ENCODE data around the gene RPL7A. TPM values are rescaled to one million over a fixed set of nuclear protein-coding genes. Genes with fewer than 3 reads are reported as not detected.

RPL7A gene
- total RNA-seq, 1 experiment from 2014 or later, result 904 TPM

- H3K27ac Mint-ChIP-seq (ENCODE audit: unreplicated experiment), result no peak overlapping the region
- no peak for DNase-seq
- no peak overlapping the region for H3K4me3 Mint-ChIP-seq (ENCODE audit: low read depth, unreplicated experiment)
- no TSS peak for BruUV-seq (replicated peaks)
- H3K27me3 Mint-ChIP-seq (ENCODE audit: unreplicated experiment), result no peaks in the 10 kb centered on the region
- H3K9me3 Mint-ChIP-seq (ENCODE audit: low read depth, unreplicated experiment), result no peaks in the 10 kb centered on the region
- H3K4me1 Mint-ChIP-seq (ENCODE audit: low read depth, unreplicated experiment), result peaks cover 13% of the 10 kb centered on the region
- CTCF ChIA-PET, result no interaction called here
- intact Hi-C loops (cut with micrococcal nuclease; ENCODE audit: unreplicated experiment), result no loop called here
- no peak for TF ChIP-seq CTCF (IDR thresholded peaks at IDR 0.05; ENCODE audit: unreplicated experiment)
- peaks cover 32% of the 10 kb centered on the region for H3K36me3 Mint-ChIP-seq (ENCODE audit: insufficient read depth, unreplicated experiment)
Measured at GRCh38 chr9:133367221-133367620, 19.2 kb downstream of the RPL7A start.

GRCh38 chr9:133367778-133368177 lies 19.8 kb downstream of the RPL7A start:
- no TSS peak for BruUV-seq (replicated peaks)
- Mint-ChIP-seq H3K4me1 (ENCODE audit: low read depth, unreplicated experiment) (peaks cover 13% of the 10 kb centered on the region), H3K27me3 (ENCODE audit: unreplicated experiment) (no peaks in the 10 kb centered on the region), H3K9me3 (ENCODE audit: low read depth, unreplicated experiment) (no peaks in the 10 kb centered on the region), H3K27ac (ENCODE audit: unreplicated experiment) (no peak overlapping the region), H3K36me3 (ENCODE audit: insufficient read depth, unreplicated experiment) (peaks cover 26% of the 10 kb centered on the region), H3K4me3 (ENCODE audit: low read depth, unreplicated experiment) (no peak overlapping the region)
- no peak for DNase-seq
- intact Hi-C loops (cut with micrococcal nuclease; ENCODE audit: unreplicated experiment), result no loop called here
- TF ChIP-seq CTCF (IDR thresholded peaks at IDR 0.05; ENCODE audit: unreplicated experiment), result no peak
- CTCF ChIA-PET, result no interaction called here

- intact Hi-C loops (cut with micrococcal nuclease; ENCODE audit: unreplicated experiment), result no loop called here
- TF ChIP-seq CTCF (IDR thresholded peaks at IDR 0.05; ENCODE audit: unreplicated experiment), result no peak
- Mint-ChIP-seq H3K27me3 (ENCODE audit: unreplicated experiment) (no peaks in the 10 kb centered on the region), H3K27ac (ENCODE audit: unreplicated experiment) (no peak overlapping the region), H3K4me3 (ENCODE audit: low read depth, unreplicated experiment) (no peak overlapping the region), H3K36me3 (ENCODE audit: insufficient read depth, unreplicated experiment) (peaks cover 25% of the 10 kb centered on the region), H3K4me1 (ENCODE audit: low read depth, unreplicated experiment) (peaks cover 13% of the 10 kb centered on the region), H3K9me3 (ENCODE audit: low read depth, unreplicated experiment) (no peaks in the 10 kb centered on the region)
- CTCF ChIA-PET, result no interaction called here
- BruUV-seq (replicated peaks), result no TSS peak
- no peak for DNase-seq
Measured at GRCh38 chr9:133368249-133368881, 20.3 kb downstream of the RPL7A start.

GRCh38 chr9:133369422-133369821 lies 21.4 kb downstream of the RPL7A start:
- Mint-ChIP-seq H3K4me3 (ENCODE audit: low read depth, unreplicated experiment) (no peak overlapping the region), H3K9me3 (ENCODE audit: low read depth, unreplicated experiment) (no peaks in the 10 kb centered on the region), H3K36me3 (ENCODE audit: insufficient read depth, unreplicated experiment) (peaks cover 24% of the 10 kb centered on the region), H3K27ac (ENCODE audit: unreplicated experiment) (no peak overlapping the region), H3K4me1 (ENCODE audit: low read depth, unreplicated experiment) (peaks cover 13% of the 10 kb centered on the region), H3K27me3 (ENCODE audit: unreplicated experiment) (no peaks in the 10 kb centered on the region)
- TF ChIP-seq CTCF (IDR thresholded peaks at IDR 0.05; ENCODE audit: unreplicated experiment), result no peak
- intact Hi-C loops (cut with micrococcal nuclease; ENCODE audit: unreplicated experiment), result no loop called here
- no peak for DNase-seq
- no TSS peak for BruUV-seq (replicated peaks)
- CTCF ChIA-PET, result interaction anchor here (0.6 kb wide), 1 partner anchor 199 kb away, joined by 3 read pairs; no protein-coding TSS in a partner anchor

Measured in Calu3 (cell line).